NCI-H2171 (cell line): Measurements from ENCODE around the gene ADAM19.
"Not testable (repeated sequence)": the region's sequence is repeated elsewhere in the genome, so short reads cannot be mapped to it uniquely, and the experiment has no call there.

Experiments used
- DNase-seq: peaks from one replicate; lab custom pipeline; 2025; lab: John Stamatoyannopoulos, UW

Gene ADAM19

DNA sequence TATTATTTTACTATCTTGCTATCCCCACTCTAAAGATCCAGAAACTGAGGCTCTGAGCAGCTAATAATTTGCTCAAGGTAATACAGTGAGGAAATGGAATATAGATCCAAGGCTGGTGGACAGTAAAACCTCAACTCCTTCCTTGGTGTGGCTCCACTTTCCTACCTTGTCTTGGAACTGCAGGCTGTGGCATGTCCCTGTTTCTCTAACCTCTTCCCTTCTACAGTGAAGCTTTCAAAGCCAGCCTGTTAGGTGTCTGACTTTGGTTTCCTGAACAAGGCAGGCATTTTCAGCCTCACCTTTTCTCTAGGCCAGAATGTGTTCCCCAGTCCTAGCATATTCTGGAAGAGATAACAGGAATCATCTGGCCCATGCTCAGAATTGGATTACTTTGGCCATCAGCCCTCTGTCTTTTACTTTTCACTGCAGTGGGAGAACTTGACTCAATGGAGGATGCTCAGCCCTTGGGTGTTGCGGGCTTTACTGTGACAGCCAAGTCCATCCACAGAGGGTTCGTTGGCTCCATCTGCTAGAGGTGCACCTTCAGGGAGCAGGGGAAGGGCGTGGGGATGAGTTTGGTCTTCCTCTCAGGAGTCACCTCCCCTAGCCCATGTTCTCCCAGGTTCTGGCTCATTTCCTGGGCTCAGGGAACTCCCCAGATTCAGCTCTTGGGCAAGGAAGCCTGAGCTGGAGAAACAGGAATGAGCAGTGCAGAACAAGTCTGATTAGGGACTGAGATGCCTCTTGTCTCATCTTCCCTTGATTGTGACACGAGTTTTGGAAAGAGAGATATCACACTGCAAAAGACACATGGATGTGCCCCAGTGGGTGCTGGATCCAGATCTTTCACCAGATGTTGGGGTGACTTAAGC is 114.4 kb downstream of the ADAM19 start:
- DNase-seq, result no peak

DNA sequence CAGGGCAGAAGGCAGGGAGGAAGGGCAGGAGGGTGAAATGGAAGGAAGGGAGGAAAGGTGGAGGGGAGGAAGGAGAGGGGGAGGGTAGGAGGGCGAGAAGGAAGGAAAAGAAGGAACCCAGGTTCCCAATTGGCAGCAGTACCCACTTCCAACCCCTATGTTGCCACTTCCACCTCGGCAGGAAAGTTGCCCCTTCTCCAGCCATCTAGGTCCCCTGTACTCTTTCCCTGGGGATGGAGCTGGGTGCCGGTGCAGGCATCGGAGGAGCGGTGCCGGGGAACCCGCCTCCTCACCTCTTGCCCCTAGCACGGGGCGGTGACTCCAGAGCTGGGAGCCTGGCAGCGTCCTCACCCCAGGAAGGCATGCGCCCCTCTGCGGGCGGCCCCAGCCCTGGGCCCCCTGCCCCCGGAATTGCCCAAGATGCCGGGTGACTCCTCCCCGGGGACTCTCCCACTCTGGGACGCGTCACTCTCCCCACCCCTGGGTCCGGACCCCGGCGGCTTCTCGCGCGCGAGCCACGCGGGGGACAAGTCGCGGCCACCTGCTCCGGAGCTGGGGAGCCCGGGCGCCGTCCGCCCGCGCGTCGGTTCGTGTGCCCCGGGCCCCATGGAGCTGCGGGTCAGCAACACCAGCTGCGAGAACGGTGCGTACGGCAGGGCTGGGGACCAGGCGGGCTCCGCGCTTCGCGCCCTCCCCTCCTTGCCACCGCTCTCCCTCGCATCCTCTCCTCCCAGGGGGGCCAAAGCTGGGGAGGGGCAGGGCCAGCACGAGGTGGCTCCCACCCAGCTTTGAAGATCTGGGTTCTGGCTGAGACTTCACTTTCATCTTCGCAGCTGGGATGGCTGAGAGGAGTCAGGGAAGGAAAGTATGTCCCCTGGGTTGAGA is 115.6 kb downstream of the ADAM19 start, which contains the start of gene NIPAL4:
NIPAL4 (plus strand) TSS at position 499 of the 885 bp plus-strand sequence; CDS start at position 607, 108 bp downstream.
- no peak for DNase-seq

DNA sequence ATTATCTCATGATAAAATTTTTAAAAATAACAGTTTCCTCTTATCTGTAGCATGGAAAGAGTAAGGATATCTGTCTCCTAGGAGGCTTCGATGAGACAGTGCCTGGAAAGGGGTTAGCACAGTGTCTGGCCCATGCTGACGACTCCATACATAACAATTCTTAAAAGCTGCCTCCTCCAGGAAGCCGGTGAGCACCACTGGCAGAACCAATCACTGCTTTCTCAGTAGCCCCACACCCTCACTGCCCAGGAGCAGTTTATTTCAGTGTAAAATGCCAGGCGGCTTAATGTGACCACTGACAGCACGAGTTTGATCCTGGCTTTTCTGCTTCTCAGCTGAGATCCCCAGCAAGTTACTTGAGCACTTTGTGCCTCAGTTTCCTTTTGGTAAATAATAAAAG is 116.7 kb downstream of the ADAM19 start:
- no peak for DNase-seq

DNA sequence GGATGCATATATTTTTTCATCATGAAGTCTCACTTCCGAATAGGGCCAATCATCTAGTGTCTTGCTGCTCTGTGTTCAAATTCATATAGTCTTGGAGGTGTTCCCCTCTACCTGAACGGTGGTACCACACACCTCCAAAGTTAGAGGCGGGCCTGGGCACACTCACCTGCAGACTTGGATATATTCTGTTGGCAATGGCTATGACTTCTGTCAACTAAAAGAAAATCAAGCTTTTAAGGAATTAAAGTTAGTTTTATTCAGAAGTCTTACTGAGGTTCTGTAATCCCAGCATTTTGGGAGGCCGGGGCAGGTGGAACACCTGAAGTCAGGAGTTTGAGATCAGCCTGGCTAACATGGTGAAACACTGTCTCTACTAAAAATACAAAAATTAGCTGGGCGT is 118.2 kb downstream of the ADAM19 start:
- DNase-seq, result no peak

DNA sequence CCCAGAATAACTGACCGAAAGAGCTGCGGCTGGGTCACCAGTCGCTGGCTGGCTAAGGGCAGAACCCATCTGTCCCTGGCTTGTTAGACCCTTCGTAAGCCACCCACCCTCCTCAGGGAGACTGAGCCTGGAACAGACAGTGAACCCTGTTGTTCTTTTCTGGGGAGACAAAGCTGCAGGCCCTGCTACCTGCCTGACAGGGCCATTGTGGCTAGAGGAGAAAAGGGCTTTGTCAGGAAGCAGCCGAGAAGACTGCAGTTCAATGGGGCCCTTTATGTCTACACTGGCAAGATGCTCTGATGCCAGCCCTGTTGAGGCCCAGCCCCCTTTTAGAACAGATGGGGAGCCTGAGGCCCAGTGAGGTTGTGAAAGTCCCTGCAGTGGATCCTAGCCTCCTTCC is 119.3 kb downstream of the ADAM19 start:
- no peak for DNase-seq

DNA sequence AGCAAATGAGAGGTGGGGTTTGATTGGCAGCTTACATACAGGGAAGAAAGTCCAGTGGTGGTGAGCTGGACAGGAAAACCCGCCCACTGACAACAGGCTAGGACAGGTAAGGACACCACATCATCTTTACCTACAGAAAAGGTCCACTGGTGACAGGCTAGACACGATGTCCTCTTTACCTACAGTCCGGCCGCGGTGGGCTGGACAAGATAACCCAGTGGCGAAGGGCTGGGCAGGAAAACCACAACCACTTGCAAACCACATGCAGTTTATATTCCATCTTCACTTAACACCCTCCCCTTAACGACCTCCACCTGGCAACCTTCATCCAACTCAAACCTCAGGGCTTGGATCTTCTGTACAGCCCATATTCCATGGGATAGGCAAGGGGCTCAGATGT is 120.5 kb downstream of the ADAM19 start:
- DNase-seq, result no peak

DNA sequence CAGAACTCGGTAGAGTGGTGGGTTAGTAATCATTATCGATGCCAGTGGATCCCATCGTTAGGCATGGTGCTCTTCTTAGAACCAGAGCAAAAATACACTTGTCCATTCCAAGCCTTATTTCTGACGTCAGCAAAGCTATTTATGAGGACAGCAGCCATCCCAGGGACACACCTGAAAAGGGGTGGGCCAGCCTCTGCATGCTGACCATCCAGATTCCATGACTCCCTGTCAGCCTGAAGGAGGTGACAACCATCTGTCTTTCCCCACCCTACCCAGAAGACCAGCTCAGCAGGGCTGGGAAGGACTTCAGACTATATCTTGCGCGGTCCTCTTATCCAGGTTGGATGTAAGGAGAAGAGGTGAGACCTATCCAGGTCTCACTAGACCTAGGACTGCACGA is 121.3 kb downstream of the ADAM19 start:
- no peak for DNase-seq

DNA sequence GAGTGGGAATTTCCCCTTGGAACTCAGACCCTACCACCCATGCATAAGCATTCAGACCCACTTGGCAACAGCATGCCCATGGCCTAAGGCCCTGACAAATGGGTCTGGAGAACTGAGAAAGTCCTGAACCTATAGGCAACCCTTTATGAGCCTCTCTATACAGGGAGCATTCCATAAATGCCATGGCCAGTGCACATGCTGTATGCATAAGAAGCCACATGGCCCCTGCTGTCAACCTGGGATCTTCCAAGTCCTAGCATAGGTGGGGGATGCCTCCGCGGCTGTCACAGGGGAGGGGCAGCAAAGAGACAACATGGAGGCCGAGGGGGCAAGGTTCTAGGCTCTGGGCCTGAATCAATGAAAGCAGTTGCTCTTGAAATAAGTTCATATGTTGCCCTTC is 123.8 kb downstream of the ADAM19 start:
- DNase-seq, result no peak

DNA sequence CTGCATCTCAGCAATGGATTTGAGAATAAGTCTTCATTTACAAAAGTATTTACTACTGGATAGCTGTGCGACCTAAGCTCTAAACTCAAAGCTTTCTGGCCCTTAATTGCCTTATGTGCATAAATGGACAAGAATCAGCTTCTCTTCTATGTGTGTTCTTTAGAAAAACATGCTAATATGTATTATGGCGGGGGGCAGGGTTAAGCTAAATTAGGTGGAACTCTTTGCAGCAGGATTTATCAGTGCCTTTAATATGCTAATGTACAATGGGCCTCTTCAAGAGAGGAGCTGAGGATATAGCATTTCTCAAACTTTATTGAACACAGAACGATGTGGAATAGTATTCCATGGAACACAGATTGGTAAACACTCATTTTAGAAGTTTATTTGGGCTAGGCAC is 125.6 kb downstream of the ADAM19 start:
- no peak for DNase-seq

DNA sequence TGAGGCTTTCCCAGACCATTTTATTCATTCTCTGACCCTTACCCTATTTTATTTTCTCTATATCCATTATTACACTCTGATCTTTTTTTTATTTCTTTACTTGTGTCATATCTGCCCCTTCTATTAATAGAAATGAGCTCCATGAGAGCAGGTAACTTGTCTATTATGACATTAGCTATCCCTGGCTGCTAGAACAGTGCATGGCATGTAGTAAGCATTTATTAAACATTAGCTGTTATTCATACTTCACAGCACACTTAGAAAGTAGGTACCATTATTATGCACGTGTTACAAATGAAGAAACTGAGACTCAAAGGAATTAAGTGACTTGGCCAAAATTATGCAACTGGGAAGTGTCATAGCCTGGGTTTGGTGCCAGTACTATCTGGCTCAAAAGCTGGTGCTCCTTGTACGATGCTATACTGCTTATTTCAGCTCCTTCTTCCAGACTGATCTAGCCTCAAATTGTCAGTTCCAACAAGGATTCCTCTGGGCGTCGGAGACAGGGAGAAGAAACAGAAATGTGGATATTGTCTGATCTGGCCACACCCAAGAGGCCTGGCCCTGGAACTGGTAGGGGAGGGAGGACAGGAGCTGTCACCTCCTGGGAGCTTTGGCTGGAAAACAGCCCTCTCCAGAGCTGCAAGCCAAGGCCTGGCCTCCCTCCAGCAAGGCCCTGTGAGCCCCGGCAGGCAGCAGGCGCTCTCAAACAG is 126.4 kb downstream of the ADAM19 start:
- no peak for DNase-seq

DNA sequence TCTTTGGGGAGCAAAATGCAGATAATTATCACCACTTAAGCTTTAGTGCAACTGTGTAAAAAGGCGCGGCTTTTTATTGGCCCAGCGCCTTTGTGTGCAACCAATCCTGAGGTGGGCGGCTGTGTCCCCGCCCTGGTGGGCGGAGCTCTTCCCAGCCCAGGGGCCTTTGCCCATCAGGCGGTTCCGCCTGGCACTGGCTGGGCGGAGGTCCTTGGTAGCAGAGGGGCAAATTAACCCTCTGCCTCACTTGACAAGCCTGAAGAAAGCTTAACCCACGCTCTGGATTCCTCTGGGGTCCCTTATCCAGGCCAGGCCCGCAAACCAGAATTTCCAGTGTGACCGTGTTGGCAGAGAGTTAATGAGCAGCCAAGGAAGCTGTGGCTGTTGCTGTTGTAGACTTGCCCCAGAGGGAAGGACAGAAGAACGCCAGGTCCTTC is 128.4 kb downstream of the ADAM19 start:
- DNase-seq, result no peak

DNA sequence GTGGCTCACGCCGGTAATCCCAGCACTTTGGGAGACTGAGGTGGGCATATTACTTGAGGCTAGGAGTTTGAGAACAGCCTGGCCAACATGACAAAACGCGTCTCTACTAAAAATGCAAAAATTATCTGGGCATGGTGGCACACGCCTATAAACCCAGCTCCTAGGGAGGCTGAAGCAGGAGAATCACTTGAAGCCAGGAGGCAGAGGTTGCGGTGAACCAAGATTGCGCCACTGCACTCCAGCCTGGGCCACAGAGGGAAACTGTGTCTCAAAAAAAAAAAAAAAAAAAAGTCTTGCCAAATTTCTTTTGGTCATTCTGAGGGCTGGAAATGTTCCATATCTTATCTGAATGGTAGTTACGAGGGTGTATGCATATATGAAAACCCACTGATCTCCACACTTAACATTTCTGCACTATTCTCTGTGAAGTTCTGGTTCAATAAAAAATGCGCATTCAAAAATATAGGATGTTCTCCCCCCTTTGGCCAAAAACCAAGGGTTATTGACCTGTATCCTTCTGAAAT is 129.1 kb downstream of the ADAM19 start:
- no peak for DNase-seq

DNA sequence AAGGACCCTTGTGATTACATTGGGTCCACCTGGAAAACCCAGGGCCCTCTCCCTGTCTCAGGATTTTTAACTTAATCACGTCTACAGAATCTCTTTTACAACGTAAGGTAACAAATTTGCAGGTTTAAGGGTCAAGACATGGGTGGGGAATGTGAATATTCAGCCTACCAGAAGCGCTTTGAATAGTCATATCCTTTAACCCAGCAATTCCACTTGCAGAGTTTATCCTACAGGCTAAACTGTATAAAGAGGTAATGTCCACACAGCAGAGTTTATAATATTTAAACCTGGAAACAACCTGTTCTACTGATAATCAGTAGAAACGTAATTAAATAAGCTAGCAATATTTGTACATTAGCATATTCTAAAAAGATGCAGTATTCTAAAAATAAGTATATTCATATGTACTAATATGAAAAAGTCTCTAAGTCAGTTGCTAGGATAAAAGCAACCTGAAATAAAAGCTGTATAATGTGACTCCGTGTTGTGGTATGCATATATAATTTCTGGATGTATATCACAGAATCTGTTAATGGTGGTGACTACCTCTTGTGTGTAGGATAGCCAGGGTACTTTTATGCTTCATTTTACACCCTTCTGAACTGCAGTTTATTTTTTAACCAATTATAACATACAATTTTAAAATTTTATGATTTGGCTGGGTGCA is 129.7 kb downstream of the ADAM19 start:
- DNase-seq, result no peak

DNA sequence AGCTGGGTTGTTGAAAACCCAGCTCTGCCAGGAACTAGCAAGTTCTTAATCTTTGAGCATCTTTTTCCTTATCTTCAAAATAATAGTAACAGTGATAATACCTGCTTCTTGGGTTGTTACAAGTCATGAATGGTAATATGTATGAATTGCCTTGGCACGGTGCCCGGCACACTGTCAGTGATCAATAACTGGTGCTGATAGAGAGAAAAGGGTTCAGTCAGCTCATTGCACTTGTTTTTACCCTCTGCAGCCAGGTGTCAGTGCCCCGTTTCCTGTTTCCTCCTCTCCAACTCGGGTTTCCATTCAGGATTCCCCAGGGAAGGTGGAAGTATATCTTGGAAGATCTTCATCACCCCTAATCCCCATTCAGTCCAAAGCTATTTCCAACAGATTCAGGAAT is 131.4 kb downstream of the ADAM19 start:
- no peak for DNase-seq

DNA sequence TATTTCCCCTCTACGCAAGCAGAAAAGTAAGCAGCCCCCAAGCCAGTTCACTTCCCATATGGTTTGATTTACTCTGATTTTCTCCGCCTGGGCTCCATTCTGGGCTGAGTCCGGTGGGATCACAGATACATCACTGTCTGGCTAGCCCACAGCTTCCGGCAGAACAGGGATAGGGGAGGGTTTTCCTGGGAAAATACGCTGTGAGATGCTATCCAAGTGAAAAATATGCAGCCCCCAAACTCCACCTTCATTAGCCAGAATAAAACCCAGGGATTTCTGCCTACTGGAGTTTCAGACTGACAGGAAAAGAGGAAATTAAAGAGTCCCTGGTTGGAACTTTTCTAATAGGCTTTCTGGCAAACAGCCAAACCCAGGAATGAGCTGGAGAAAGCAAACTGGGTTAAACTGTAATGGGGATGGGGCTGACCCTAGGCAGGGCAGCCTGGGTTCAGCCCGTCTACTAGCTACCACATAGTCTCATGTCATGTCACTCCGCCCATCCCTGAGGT is 132.5 kb downstream of the ADAM19 start:
- no peak for DNase-seq

DNA sequence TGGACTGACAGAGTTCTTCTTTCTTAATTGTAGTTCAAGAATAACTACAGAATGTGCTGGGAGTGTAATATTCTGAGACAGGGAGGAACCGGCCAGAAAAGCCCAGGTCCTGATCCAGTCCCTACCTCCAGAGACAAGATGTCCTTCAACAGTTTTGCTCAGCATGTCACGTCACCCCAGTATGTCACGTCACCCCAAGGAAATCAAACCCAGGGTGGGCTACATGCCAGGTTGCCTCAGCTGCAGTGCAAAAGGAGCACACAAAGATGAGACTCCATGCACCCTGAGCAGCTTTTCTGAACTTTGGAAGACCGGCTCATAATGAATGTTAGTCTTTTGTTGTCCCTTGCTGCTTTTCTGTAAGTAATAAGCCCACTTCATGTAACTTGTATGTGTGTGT is 141.5 kb downstream of the ADAM19 start:
- no peak for DNase-seq

DNA sequence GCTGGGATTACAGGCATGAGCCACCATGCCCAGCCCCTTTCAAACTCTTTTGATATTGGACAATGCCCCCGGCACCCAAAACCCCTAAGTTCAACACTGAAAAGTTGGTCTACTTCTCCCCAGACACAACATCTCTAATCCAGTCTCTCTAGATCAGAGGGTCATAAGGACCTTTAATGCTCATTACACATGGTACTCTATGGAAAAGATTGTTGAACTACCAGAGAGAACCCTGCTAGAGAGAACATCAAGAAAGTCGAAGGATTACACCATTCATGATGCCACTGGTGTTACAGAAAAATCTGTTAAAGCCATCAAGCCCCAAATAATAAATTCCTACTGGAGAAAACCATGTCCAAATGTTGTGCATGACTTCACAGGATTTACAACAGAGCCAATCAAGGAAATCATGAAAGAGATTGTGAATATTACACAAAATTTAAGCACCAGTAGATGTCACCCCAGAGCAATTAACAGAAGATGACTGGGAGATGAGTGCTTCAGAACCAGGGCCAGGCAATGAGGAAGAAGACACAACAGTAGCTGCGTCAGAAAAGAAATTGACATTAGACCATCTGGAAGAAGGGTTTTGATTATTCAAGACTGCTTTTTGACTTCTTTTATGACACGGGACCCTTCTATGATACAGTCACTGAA is 143.9 kb downstream of the ADAM19 start:
- no peak for DNase-seq

DNA sequence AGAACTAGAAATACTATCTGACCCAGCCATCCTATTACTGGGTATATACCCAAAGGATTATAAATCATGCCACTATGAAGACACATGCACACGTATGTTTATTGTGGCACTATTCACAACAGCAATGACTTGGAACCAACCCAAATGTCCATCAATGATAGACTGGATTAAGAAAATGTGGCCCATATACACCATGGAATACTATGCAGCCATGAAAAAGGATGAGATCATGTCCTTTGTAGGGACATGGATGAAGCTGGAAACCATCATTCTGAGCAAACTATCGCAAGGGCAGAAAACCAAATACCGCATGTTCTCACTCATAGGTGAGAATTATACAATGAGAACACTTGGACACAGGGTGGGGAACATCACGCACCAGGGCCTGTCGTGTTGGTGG is 145.7 kb downstream of the ADAM19 start:
- not testable (repeated sequence) for DNase-seq
